Sigmoid colon (tissue), 4 donors: Measurements from ENCODE around the gene BST1.

Experiments used
- POLR2A ChIP-seq, 2 donors: fragments of 450-650 bp; IDR thresholded peaks; one replicate each; pipeline ENCODE4 v1.6.1; 2016; ENCODE audit warnings: antibody characterized with exemption in 2 of 2, mild to moderate bottlenecking in 2 of 2, moderate library complexity in 2 of 2
- POLR2AphosphoS5 ChIP-seq, 4 donors: sonication (generic); formaldehyde crosslinking; IDR thresholded peaks; one replicate each; pipeline ENCODE4 v1.6.1; 2017; ENCODE audit warnings: antibody characterized with exemption in 4 of 4
- TF ChIP-seq, protein P1 (sequence below), 4 experiments: fragments of 450-650 bp in 3 of 4; fragments of 200-600 bp in 1 of 4; IDR thresholded peaks; one replicate each; pipeline ENCODE4 v1.5.1; 2016 to 2019; ENCODE audit warnings: antibody characterized with exemption in 4 of 4, mild to moderate bottlenecking in 3 of 4, moderate library complexity in 2 of 4

DNA sequence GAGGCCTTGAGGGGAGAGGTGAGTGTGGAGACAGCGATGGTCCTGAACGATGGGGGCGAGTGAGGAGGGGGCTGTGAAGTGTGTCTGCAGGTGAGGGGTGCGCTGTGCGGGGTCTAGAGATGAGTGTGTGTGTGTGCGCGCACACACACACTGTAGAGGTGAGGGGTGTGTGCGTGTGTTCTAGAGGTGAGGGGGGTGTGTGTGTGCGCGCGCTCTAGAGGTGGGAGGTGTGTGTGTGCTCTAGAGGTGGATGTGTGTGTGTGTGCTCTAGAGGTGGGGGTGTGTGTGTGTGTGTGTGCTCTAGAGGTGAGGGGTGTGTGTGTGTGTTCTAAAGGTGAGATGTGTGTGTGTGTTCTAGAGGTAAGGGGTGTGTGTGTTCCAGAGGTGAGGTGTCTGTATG is 574 bp downstream of the BST1 start:
- TF ChIP-seq, protein P1, sequence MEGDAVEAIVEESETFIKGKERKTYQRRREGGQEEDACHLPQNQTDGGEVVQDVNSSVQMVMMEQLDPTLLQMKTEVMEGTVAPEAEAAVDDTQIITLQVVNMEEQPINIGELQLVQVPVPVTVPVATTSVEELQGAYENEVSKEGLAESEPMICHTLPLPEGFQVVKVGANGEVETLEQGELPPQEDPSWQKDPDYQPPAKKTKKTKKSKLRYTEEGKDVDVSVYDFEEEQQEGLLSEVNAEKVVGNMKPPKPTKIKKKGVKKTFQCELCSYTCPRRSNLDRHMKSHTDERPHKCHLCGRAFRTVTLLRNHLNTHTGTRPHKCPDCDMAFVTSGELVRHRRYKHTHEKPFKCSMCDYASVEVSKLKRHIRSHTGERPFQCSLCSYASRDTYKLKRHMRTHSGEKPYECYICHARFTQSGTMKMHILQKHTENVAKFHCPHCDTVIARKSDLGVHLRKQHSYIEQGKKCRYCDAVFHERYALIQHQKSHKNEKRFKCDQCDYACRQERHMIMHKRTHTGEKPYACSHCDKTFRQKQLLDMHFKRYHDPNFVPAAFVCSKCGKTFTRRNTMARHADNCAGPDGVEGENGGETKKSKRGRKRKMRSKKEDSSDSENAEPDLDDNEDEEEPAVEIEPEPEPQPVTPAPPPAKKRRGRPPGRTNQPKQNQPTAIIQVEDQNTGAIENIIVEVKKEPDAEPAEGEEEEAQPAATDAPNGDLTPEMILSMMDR (IDR thresholded peaks at IDR 0.05), result no peak
- TF ChIP-seq POLR2AphosphoS5 (IDR thresholded peaks at IDR 0.05) (no peak), POLR2A (IDR thresholded peaks at IDR 0.05) (no peak)
